HG02938 (cell line): Measurements from ENCODE around the gene PERM1.
"Not testable (repeated sequence)": the region's sequence is repeated elsewhere in the genome, so short reads cannot be mapped to it uniquely, and the experiment has no call there.

Source experiments
- ATAC-seq: cut with Tn5 transposase; IDR thresholded peaks from one replicate; pipeline ENCODE4 v1.9.1; 2021; ENCODE audit warnings: mild to moderate bottlenecking, moderate library complexity; ENCODE audit not compliant: unreplicated experiment

Gene PERM1

GRCh38 chr1:998995-999724 lies 17.3 kb upstream of the PERM1 start:
- ATAC-seq = no peak

- no peak for ATAC-seq
These were observed 16.8 kb upstream of the PERM1 start for GRCh38 chr1:998745-998994.

GRCh38 chr1:997993-998744 lies 16.3 kb upstream of the PERM1 start:
- ATAC-seq = no peak

- ATAC-seq = no peak
These were observed 15.8 kb upstream of the PERM1 start for GRCh38 chr1:997713-997992.

GRCh38 chr1:996851-997712 lies 15.2 kb upstream of the PERM1 start:
- no peak for ATAC-seq

GRCh38 chr1:995665-996633 lies 14.1 kb upstream of the PERM1 start:
- no peak for ATAC-seq

- ATAC-seq = not testable (repeated sequence)
These were observed 12.7 kb upstream of the PERM1 start for GRCh38 chr1:994546-994945.

- no peak for ATAC-seq
These were observed 11.6 kb upstream of the PERM1 start for GRCh38 chr1:993379-993995.

GRCh38 chr1:992362-992761 lies 10.5 kb upstream of the PERM1 start:
- no peak for ATAC-seq

- no peak for ATAC-seq
These were observed 10.0 kb upstream of the PERM1 start for GRCh38 chr1:991895-992294.

- ATAC-seq = not testable (repeated sequence)
These were observed 9.4 kb upstream of the PERM1 start for GRCh38 chr1:991275-991674.

GRCh38 chr1:988061-988460 lies 6.2 kb upstream of the PERM1 start:
- not testable (repeated sequence) for ATAC-seq

GRCh38 chr1:985126-985525 lies 3.2 kb upstream of the PERM1 start:
- no peak for ATAC-seq

- ATAC-seq = no peak
These were observed 2.6 kb upstream of the PERM1 start for GRCh38 chr1:984476-984814.

- ATAC-seq = no peak
These were observed 2.0 kb upstream of the PERM1 start for GRCh38 chr1:983798-984475.

- ATAC-seq = no peak
These were observed 1.0 kb upstream of the PERM1 start for GRCh38 chr1:982765-983436.

GRCh38 chr1:981491-981954 lies 370 bp downstream of the PERM1 start:
- no peak for ATAC-seq

- ATAC-seq = no peak
These were observed 1.1 kb downstream of the PERM1 start for GRCh38 chr1:980602-981395.
